ENCODE measurements around the gene WDR27. TPM values are rescaled to one million over a fixed set of nuclear protein-coding genes. Genes with fewer than 3 reads are reported as not detected.

The WDR27 gene
- polyA plus RNA-seq, 2 of the 4 experiments (the other 2 are of a cell fraction): 18.9 to 36.1 TPM

DNA sequence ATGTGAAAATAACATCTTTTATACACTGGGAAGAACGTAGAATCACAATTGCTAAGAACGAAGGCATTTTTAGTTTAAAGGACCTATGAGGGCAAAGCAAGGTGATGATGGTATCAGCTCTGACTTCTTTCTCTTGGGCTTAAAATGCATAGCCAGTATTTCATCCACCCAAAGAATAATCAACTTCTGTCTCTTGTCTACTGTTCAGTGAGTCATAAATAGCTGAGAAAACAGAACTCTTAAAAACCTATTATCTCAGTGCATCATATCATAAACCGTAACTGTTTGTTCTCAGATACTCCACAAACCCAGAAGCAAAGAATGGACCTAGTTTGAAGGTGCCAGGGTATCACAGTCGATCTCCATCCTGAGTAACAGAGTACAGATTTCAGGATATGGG is 17.3 kb upstream of the WDR27 start:
- TF ChIP-seq NFE2L2 (conservative IDR thresholded peaks at IDR 0.05; ENCODE audit: low read length) (no peak), SREBF2 (IDR thresholded peaks at IDR 0.05) (no peak), CBX8 (IDR thresholded peaks at IDR 0.05) (no peak), CEBPB (IDR thresholded peaks at IDR 0.05) (no peak), ZNF302 (CRISPR knock-in tag; IDR thresholded peaks at IDR 0.05) (no peak), HDAC2 (IDR thresholded peaks at IDR 0.05) (no peak), PHF8 (IDR thresholded peaks at IDR 0.05; ENCODE audit: borderline replicate concordance, low read depth) (no peak), ZC3H11A (IDR thresholded peaks at IDR 0.05) (no peak), TFCP2L1 (CRISPR knock-in tag; IDR thresholded peaks at IDR 0.05) (no peak), JUNB (IDR thresholded peaks at IDR 0.05) (no peak)
- TF ChIP-seq, protein P1, sequence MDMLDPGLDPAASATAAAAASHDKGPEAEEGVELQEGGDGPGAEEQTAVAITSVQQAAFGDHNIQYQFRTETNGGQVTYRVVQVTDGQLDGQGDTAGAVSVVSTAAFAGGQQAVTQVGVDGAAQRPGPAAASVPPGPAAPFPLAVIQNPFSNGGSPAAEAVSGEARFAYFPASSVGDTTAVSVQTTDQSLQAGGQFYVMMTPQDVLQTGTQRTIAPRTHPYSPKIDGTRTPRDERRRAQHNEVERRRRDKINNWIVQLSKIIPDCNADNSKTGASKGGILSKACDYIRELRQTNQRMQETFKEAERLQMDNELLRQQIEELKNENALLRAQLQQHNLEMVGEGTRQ (IDR thresholded peaks at IDR 0.05): no peak
- TF ChIP-seq, protein P2, sequence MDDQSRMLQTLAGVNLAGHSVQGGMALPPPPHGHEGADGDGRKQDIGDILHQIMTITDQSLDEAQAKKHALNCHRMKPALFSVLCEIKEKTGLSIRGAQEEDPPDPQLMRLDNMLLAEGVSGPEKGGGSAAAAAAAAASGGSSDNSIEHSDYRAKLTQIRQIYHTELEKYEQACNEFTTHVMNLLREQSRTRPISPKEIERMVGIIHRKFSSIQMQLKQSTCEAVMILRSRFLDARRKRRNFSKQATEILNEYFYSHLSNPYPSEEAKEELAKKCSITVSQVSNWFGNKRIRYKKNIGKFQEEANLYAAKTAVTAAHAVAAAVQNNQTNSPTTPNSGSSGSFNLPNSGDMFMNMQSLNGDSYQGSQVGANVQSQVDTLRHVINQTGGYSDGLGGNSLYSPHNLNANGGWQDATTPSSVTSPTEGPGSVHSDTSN (IDR thresholded peaks at IDR 0.05): no peak
- no peak overlapping the region for H3K27ac ChIP-seq
- DNase-seq (ENCODE audit: low read depth in 1 of 2, low spot score in 1 of 2) (no peak), FAIRE-seq (no peak), ATAC-seq (no peak)
- peaks cover 23% of the 10 kb centered on the region for H3K4me1 ChIP-seq
- no peaks in the 10 kb centered on the region for H3K9me3 ChIP-seq
- no peak overlapping the region for H3K4me3 ChIP-seq
- WGBS (ENCODE audit: missing lambda C conversion rate): 88% methylated on average over 4 of the region's 4 CpGs
- POLR2A ChIA-PET: no interaction called here
- H3K4me2 ChIP-seq: 0 out of 3 replicates have a peak overlapping the region, but pooled peaks have one; percentile 9
- CTCF ChIA-PET: no interaction called here

DNA sequence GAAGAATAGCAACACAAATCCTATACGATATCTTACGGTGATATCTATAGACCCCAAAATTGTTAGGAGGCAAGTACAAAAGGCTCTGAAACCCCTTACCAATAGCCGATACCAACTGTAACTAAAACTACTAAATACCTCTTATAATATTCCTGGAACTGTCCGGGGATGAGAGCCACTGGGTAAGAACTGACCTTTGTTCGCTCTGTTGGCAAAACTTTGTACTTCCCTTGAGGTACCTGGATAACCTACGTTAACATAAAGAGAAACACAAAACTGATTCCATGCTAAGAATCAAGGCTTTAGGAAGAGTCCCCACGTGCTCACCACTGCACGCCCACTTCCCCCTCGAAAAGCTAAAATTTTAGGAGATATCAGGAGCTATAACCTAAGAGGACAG is 12.8 kb upstream of the WDR27 start:
- no peak overlapping the region for H3K4me3 ChIP-seq
- ChIA-PET POLR2A (no interaction called here), CTCF (interaction anchor here (0.6 kb wide), 1 partner anchor 818 kb away, joined by 3 read pairs; no protein-coding TSS in a partner anchor)
- H3K4me2 ChIP-seq: no peak overlapping the region
- DNase-seq (ENCODE audit: low read depth in 1 of 2, low spot score in 1 of 2): no peak
- no peak overlapping the region for H3K27ac ChIP-seq
- ATAC-seq: no peak
- FAIRE-seq: no peak
- H3K4me1 ChIP-seq: 0 out of 3 replicates have a peak, but pooled peaks cover 6% of the 10 kb centered on the region
- 90% methylated on average over 9 of the region's 9 CpGs for WGBS (ENCODE audit: missing lambda C conversion rate)
- H3K9me3 ChIP-seq: no peaks in the 10 kb centered on the region
- no peak for TF ChIP-seq RCOR1 (IDR thresholded peaks at IDR 0.05; ENCODE audit: low read depth, low read length)
- TF ChIP-seq, protein P2 (IDR thresholded peaks at IDR 0.05): no peak
- no peak for TF ChIP-seq ZNF302 (CRISPR knock-in tag; IDR thresholded peaks at IDR 0.05)
- TF ChIP-seq HOXB5 (CRISPR knock-in tag; IDR thresholded peaks at IDR 0.05): no peak
- no peak for TF ChIP-seq POLR2AphosphoS2 (conservative IDR thresholded peaks at IDR 0.05; ENCODE audit: low read length)
- no peak for TF ChIP-seq ESRRA (IDR thresholded peaks at IDR 0.05; ENCODE audit: borderline replicate concordance, low read length)
- TF ChIP-seq, protein P1 (IDR thresholded peaks at IDR 0.05): no peak
- TF ChIP-seq FOSL2 (IDR thresholded peaks at IDR 0.05): no peak
- TF ChIP-seq FOSL2 (CRISPR knock-in tag; IDR thresholded peaks at IDR 0.05): no peak
- no peak for TF ChIP-seq BHLHE40 (IDR thresholded peaks at IDR 0.05; ENCODE audit: low read depth, low read length)
- TF ChIP-seq HOXB13 (CRISPR knock-in tag; IDR thresholded peaks at IDR 0.05; ENCODE audit: low read depth): no peak
- TF ChIP-seq, protein P3, sequence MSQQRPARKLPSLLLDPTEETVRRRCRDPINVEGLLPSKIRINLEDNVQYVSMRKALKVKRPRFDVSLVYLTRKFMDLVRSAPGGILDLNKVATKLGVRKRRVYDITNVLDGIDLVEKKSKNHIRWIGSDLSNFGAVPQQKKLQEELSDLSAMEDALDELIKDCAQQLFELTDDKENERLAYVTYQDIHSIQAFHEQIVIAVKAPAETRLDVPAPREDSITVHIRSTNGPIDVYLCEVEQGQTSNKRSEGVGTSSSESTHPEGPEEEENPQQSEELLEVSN (IDR thresholded peaks at IDR 0.05; ENCODE audit: borderline replicate concordance, low read depth): no peak
- TF ChIP-seq JUN (IDR thresholded peaks at IDR 0.05): no peak
- no peak for TF ChIP-seq MYC (IDR thresholded peaks at IDR 0.05; ENCODE audit: borderline replicate concordance, low read length)
- TF ChIP-seq NPAS2 (CRISPR knock-in tag; IDR thresholded peaks at IDR 0.05; ENCODE audit: borderline replicate concordance): no peak
- no peak for TF ChIP-seq TFCP2L1 (CRISPR knock-in tag; IDR thresholded peaks at IDR 0.05)
- TF ChIP-seq, protein P4, sequence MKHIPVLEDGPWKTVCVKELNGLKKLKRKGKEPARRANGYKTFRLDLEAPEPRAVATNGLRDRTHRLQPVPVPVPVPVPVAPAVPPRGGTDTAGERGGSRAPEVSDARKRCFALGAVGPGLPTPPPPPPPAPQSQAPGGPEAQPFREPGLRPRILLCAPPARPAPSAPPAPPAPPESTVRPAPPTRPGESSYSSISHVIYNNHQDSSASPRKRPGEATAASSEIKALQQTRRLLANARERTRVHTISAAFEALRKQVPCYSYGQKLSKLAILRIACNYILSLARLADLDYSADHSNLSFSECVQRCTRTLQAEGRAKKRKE (CRISPR knock-in tag; IDR thresholded peaks at IDR 0.05; ENCODE audit: low read depth): no peak
- TF ChIP-seq MAZ (IDR thresholded peaks at IDR 0.05; ENCODE audit: borderline replicate concordance, low read depth, low read length): no peak
- TF ChIP-seq RNF2 (IDR thresholded peaks at IDR 0.05; ENCODE audit: borderline replicate concordance, low read depth): no peak
- TF ChIP-seq SMC3 (IDR thresholded peaks at IDR 0.05): no peak
